Transverse colon (tissue), 4 donors: ENCODE results near the gene GLB1L2.

Source experiments
- EP300 ChIP-seq: sonication (generic); formaldehyde crosslinking; IDR thresholded peaks from one replicate; pipeline ENCODE4 v1.6.1; 2017; ENCODE audit warnings: antibody characterized with exemption, low read depth
- POLR2A ChIP-seq: fragments of 450-650 bp; IDR thresholded peaks from one replicate; pipeline ENCODE4 v1.6.1; 2016; ENCODE audit warnings: antibody characterized with exemption, mild to moderate bottlenecking, moderate library complexity
- POLR2AphosphoS5 ChIP-seq, 3 donors: sonication (generic); formaldehyde crosslinking; IDR thresholded peaks; one replicate each; pipeline ENCODE4 v1.6.1; 2016; ENCODE audit warnings: antibody characterized with exemption in 3 of 3
- TF ChIP-seq, protein P1 (sequence below), 5 experiments: fragments of 200-600 bp in 3 of 5; fragments of 450-650 bp in 2 of 5; sonication (generic) in 3 of 5; IDR thresholded peaks; 1 replicate in 2 of 5; 2 replicates in 3 of 5; pipeline ENCODE4 v1.5.1; 2016 to 2017; ENCODE audit warnings: antibody characterized with exemption in 5 of 5, inconsistent platforms in 3 of 5, mild to moderate bottlenecking in 2 of 5, moderate library complexity in 1 of 5

DNA sequence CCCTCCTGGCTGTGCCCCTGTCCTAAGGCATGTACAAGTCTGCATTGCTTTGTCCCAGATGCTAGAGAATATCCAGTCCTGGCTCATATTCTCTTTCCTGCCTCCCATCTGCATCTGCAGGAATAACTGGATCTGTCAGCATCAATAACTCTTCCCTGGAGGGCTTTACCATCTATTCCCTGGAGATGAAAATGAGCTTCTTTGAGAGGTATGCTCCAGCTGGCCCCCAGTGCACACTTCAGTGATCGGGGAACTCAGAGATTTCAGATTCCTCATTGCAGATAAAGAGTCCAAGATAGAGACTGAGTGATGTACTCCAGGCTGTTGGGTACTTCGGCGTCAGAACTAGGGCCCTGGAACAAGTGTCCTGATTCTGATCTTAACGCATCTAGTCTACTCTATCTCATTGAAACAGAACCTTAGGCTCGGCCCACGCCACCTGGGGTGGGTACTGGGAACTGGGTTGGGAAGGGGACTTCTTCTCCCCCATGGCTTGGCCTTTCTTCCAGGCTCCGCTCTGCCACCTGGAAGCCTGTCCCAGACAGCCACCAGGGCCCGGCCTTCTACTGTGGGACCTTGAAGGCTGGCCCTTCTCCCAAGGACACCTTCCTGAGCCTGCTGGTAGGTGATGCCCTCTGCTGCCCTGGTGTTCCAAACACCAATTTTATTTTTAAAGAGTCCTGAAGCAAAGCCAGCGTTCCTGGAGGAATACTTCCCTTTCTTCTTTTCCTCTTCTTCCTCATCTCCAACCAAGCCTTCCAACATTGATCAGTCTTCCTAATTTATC lies 17.8 kb upstream of the GLB1L2 start:
- TF ChIP-seq, protein P1, sequence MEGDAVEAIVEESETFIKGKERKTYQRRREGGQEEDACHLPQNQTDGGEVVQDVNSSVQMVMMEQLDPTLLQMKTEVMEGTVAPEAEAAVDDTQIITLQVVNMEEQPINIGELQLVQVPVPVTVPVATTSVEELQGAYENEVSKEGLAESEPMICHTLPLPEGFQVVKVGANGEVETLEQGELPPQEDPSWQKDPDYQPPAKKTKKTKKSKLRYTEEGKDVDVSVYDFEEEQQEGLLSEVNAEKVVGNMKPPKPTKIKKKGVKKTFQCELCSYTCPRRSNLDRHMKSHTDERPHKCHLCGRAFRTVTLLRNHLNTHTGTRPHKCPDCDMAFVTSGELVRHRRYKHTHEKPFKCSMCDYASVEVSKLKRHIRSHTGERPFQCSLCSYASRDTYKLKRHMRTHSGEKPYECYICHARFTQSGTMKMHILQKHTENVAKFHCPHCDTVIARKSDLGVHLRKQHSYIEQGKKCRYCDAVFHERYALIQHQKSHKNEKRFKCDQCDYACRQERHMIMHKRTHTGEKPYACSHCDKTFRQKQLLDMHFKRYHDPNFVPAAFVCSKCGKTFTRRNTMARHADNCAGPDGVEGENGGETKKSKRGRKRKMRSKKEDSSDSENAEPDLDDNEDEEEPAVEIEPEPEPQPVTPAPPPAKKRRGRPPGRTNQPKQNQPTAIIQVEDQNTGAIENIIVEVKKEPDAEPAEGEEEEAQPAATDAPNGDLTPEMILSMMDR (IDR thresholded peaks at IDR 0.05) = no peak
- TF ChIP-seq POLR2AphosphoS5 (IDR thresholded peaks at IDR 0.05) (no peak), EP300 (no peak), POLR2A (no peak)
